HepG2 (cell line): Measurements from ENCODE around the gene SYT7. TPM values are rescaled to one million over a fixed set of nuclear protein-coding genes. Genes with fewer than 3 reads are reported as not detected.

Experiments
- ATAC-seq: fragments of 200-7000 bp; cut with Tn5 transposase; 3 replicates; pipeline ENCODE4 v1.9.1; 2020; ENCODE audit warnings: mild to moderate bottlenecking, moderate library complexity
- BruUV-seq: library from RNA; stranded (reverse); fragments of 400-500 nt; replicated peaks from 2 replicates; lab custom pipeline; 2021; lab: Mats Ljungman, UMichigan
- CTCF ChIA-PET: fragments of 300-600 bp; formaldehyde crosslinking; extraction: SDS; loops from one replicate; lab custom pipeline; 2021; ENCODE audit warnings: low total read pairs, inconsistent platforms, low intra/inter-chr PET ratio; lab: Yijun Ruan, JAX
- POLR2A ChIA-PET: fragments of 350-600 bp; sonication (Branson Sonifier 250); formaldehyde crosslinking; loops from one replicate; lab custom pipeline; 2020; ENCODE audit warnings: antibody characterized with exemption, inconsistent platforms; lab: Yijun Ruan, JAX
- DNase-seq: peaks from one replicate; pipeline ENCODE4 v3.0.0-alpha.2; 2015; ENCODE audit warnings: low spot score
- FAIRE-seq: peaks from 3 replicates; lab custom pipeline; 2011; peaks lifted over from hg19 to GRCh38; lab: Jason Lieb, UNC
- H2AFZ ChIP-seq: one replicate; pipeline ENCODE4 v1.6.1; 2011; ENCODE audit warnings: low read length, inconsistent platforms
- H3K27ac ChIP-seq: fragments of 300-600 bp; 3 replicates; pipeline ENCODE4 v1.8.0; 2011; ENCODE audit warnings: mixed run types, mild to moderate bottlenecking, mixed read lengths, low read length, inconsistent platforms; ENCODE audit not compliant: insufficient read depth; ENCODE audit errors: extremely low read length
- H3K27me3 ChIP-seq, 2 experiments: fragments of 200-600 bp in 1 of 2; 2 replicates in 1 of 2; 3 replicates in 1 of 2; pipeline versions ENCODE4 v1.6.0 to v1.8.0; 2011; ENCODE audit warnings: low read length in 2 of 2, mild to moderate bottlenecking in 2 of 2, moderate library complexity in 2 of 2, inconsistent platforms in 1 of 2; ENCODE audit not compliant: insufficient read depth in 2 of 2, control insufficient read depth in 1 of 2
- H3K36me3 ChIP-seq, 2 experiments: fragments of 200-600 bp in 1 of 2; replicated peaks in 1 of 2; 2 replicates in 1 of 2; 3 replicates in 1 of 2; pipeline versions ENCODE4 v1.5.1 to v1.8.0; 2011; ENCODE audit warnings: low read length in 2 of 2, inconsistent platforms in 1 of 2; ENCODE audit not compliant: insufficient read depth in 2 of 2, control insufficient read depth in 1 of 2
- H3K4me1 ChIP-seq: 2 replicates; pipeline ENCODE4 v1.5.1; 2012; ENCODE audit warnings: low read length, inconsistent platforms; ENCODE audit not compliant: insufficient read depth
- H3K4me2 ChIP-seq: 2 replicates; pipeline ENCODE4 v1.6.0; 2011; ENCODE audit warnings: low read depth, low read length, inconsistent platforms
- H3K4me3 ChIP-seq, 3 experiments: fragments of 200-600 bp in 1 of 3; sonication (generic), shearing (Covaris generic) in 1 of 3; replicated peaks in 1 of 3; 2 replicates each; pipeline ENCODE4 v1.5.1; 2011 to 2016; ENCODE audit warnings: low read length in 3 of 3, inconsistent platforms in 2 of 3, low read depth in 2 of 3, mild to moderate bottlenecking in 2 of 3, control low read depth in 1 of 3, mixed read lengths in 1 of 3; ENCODE audit not compliant: insufficient read depth in 1 of 3
- H3K79me2 ChIP-seq: one replicate; pipeline ENCODE4 v1.6.1; 2011; ENCODE audit warnings: low read length, inconsistent platforms; ENCODE audit not compliant: insufficient read depth
- H3K9ac ChIP-seq: 2 replicates; pipeline ENCODE4 v1.6.0; 2011; ENCODE audit warnings: mild to moderate bottlenecking, low read depth, low read length, inconsistent platforms; ENCODE audit not compliant: insufficient read depth
- H3K9me3 ChIP-seq: 2 replicates; pipeline ENCODE4 v1.5.1; 2012; ENCODE audit warnings: mild to moderate bottlenecking, low read length
- H4K20me1 ChIP-seq: 2 replicates; pipeline ENCODE4 v1.6.0; 2011; ENCODE audit warnings: inconsistent platforms, mild to moderate bottlenecking, low read length, moderate library complexity; ENCODE audit not compliant: insufficient read depth
- BRF2 ChIP-seq: sonication (generic); formaldehyde crosslinking; IDR thresholded peaks from 2 replicates; pipeline ENCODE4 v1.8.1; 2022; ENCODE audit warnings: mild to moderate bottlenecking, missing genetic modification reagents
- HHEX ChIP-seq: IDR thresholded peaks from 2 replicates; pipeline ENCODE4 v1.6.1; 2016; ENCODE audit warnings: control low read depth
- NONO ChIP-seq, 2 experiments: fragments of 450-650 bp in 1 of 2; sonication (generic) in 1 of 2; formaldehyde crosslinking in 1 of 2; IDR thresholded peaks in 1 of 2; conservative IDR thresholded peaks in 1 of 2; 2 replicates each; pipeline versions ENCODE4 v1.6.1 to v1.8.0; 2017 to 2022; ENCODE audit warnings: mild to moderate bottlenecking in 1 of 2, missing genetic modification reagents in 1 of 2, moderate library complexity in 1 of 2
- SETDB1 ChIP-seq: sonication (generic); formaldehyde crosslinking; IDR thresholded peaks from 2 replicates; pipeline ENCODE4 v1.5.1; 2020; ENCODE audit warnings: missing genetic modification reagents, mild to moderate bottlenecking, borderline replicate concordance
- ZBTB21 ChIP-seq: sonication (generic); formaldehyde crosslinking; IDR thresholded peaks from 2 replicates; pipeline ENCODE4 v1.4.0; 2020; ENCODE audit warnings: missing genetic modification reagents
- ZC3H4 ChIP-seq: sonication (generic); formaldehyde crosslinking; IDR thresholded peaks from 2 replicates; pipeline ENCODE4 v1.4.0; 2020; ENCODE audit warnings: missing genetic modification reagents, borderline replicate concordance
- ZNF326 ChIP-seq: sonication (generic); formaldehyde crosslinking; IDR thresholded peaks from 2 replicates; pipeline ENCODE4 v1.4.0; 2020; ENCODE audit warnings: missing genetic modification reagents, borderline replicate concordance
- ZNF367 ChIP-seq: sonication (generic); formaldehyde crosslinking; IDR thresholded peaks from 2 replicates; pipeline ENCODE4 v1.4.0; 2020; ENCODE audit warnings: missing genetic modification reagents, borderline replicate concordance
- ZNF7 ChIP-seq: IDR thresholded peaks from 2 replicates; pipeline ENCODE4 v1.6.1; 2016; ENCODE audit warnings: missing biosample characterization, missing genetic modification reagents
- ZNF790 ChIP-seq: sonication (generic); formaldehyde crosslinking; IDR thresholded peaks from 2 replicates; pipeline ENCODE4 v1.8.0; 2022; ENCODE audit warnings: missing genetic modification reagents, mild to moderate bottlenecking, borderline replicate concordance
- ZNF83 ChIP-seq: sonication (generic); formaldehyde crosslinking; IDR thresholded peaks from 2 replicates; pipeline ENCODE4 v1.4.0; 2020; ENCODE audit warnings: missing genetic modification reagents, mild to moderate bottlenecking, borderline replicate concordance
- WGBS: methylation state at CpG from one replicate; pipeline ENCODE4 v1.1.6; 2017; ENCODE audit warnings: low lambda C conversion rate; 5-methylcytosine and 5-hydroxymethylcytosine counted together
- in situ Hi-C: cut with HindIII; loops from 2 replicates; pipeline ENCODE4 v1.10.0; 2017; ENCODE audit warnings: low pct_unique_long_range_greater_than_20kb; ENCODE audit not compliant: extremely low pct_ligation_motif_present
- intact Hi-C: fragments of 100-400 bp; cut with micrococcal nuclease; formaldehyde crosslinking; loops from one replicate; pipeline ENCODE4 v1.10.0; 2022; ENCODE audit not compliant: unreplicated experiment
- polyA plus RNA-seq, 8 experiments: library from polyadenylated mRNA; depleted of rRNA in 3 of 8; stranded (reverse) in 7 of 8; unstranded in 1 of 8; fragments of >200 nt; fragmentation: Illumina TruSeq in 4 of 8; extraction: Trizol in 4 of 8; gene quantifications; 2 replicates each; pipeline versions ENCODE4 v1.2.1 to v1.2.3, GENCODE V29; 2011 to 2016; ENCODE audit warnings: low read depth in 4 of 8, missing spikeins in 1 of 8, mixed read lengths in 1 of 8; ENCODE audit not compliant: insufficient read depth in 1 of 8
- total RNA-seq, 5 experiments: library from RNA; depleted of rRNA; stranded (reverse); fragments of >200 nt; fragmentation: Illumina TruSeq; extraction: Trizol; gene quantifications; 2 replicates each; pipeline ENCODE4 v1.2.3, GENCODE V29; 2016; ENCODE audit warnings: low read depth in 1 of 5

The SYT7 gene
- total and polyA plus RNA-seq, 2 of the 13 experiments (the other 11 are each of a cell fraction or from before 2014, with no cell fraction given) = 1.4 to 4.4 TPM

DNA sequence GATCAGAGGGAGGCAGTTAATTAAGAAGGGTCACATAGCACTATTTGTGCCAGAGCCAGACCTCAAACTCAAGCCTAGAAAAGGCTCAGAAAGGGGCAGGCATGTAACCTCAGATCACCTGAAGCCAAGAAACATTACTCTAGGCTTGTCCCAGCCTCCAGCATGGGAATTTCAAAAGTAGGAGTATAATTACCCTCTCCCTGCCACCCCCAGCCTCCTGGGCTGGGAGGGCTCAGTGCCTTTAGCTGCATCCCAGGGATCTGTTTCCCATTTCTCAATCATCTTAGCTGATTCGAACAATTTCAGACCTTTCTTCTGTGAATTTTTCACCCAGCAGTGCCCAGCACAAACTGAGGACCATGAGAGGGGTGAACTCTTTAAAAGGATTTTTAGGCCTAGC lies 105.4 kb downstream of the SYT7 start:
- H3K36me3 ChIP-seq = no peaks in the 10 kb centered on the region
- POLR2A ChIA-PET = no interaction called here
- ATAC-seq (no peak), DNase-seq (no peak)
- no peaks in the 10 kb centered on the region for H4K20me1 ChIP-seq
- H3K27me3 ChIP-seq = peaks cover 0 to 3% of the 10 kb centered on the region in 2 experiments; a peak in 1 of 5 replicates
- H3K4me1 ChIP-seq = peaks cover 11% of the 10 kb centered on the region
- H3K79me2 ChIP-seq = no peaks in the 10 kb centered on the region
- in situ Hi-C loops = loop anchor here (5.0 kb wide), 2 partner anchors 42 to 162 kb away; no protein-coding TSS in a partner anchor
- no peaks in the 10 kb centered on the region for H3K9me3 ChIP-seq
- CTCF ChIA-PET = interaction anchor here (5.8 kb wide), 1 partner anchor 40 kb away, joined by 87 read pairs; no protein-coding TSS in a partner anchor
- no peak overlapping the region for H2AFZ ChIP-seq
- no peak overlapping the region for H3K4me3 ChIP-seq
- intact Hi-C loops = no loop called here
- 82% methylated on average over 1 of the region's 1 CpG for WGBS
- no peak for TF ChIP-seq SETDB1 (CRISPR knock-in tag)
- TF ChIP-seq ZNF326 = no peak
- TF ChIP-seq HHEX = no peak
- TF ChIP-seq, all 625 proteins: peak for 0
- Histone ChIP-seq H3K4me2 (no peak overlapping the region), H3K27ac (no peak overlapping the region), H3K9ac (no peak overlapping the region)
- no peak for FAIRE-seq
- BruUV-seq = no TSS peak

GRCh38 chr11:61474013-61474643 lies 106.7 kb downstream of the SYT7 start:
- H2AFZ ChIP-seq = no peak overlapping the region
- TF ChIP-seq ZNF7 (CRISPR knock-in tag) (no peak), ZNF790 (CRISPR knock-in tag) (no peak), ZNF367 (CRISPR knock-in tag) (no peak), NONO (IDR thresholded peaks at IDR 0.05) (no peak), NONO (CRISPR knock-in tag; conservative IDR thresholded peaks at IDR 0.05) (no peak), ZC3H4 (CRISPR knock-in tag) (no peak), ZNF83 (CRISPR knock-in tag) (no peak), ZBTB21 (CRISPR knock-in tag) (no peak), BRF2 (no peak)
- TF ChIP-seq, all 625 proteins: peak for 0
- ATAC-seq = no peak
- CTCF ChIA-PET = no interaction called here
- DNase-seq = no peak
- in situ Hi-C loops (no loop called here), intact Hi-C loops (no loop called here)
- H3K9ac ChIP-seq = no peak overlapping the region
- POLR2A ChIA-PET = no interaction called here
- H3K79me2 ChIP-seq = no peaks in the 10 kb centered on the region
- H3K9me3 ChIP-seq = no peaks in the 10 kb centered on the region
- H3K4me2 ChIP-seq = no peak overlapping the region
- H3K27ac ChIP-seq = no peak overlapping the region
- peaks cover 11% of the 10 kb centered on the region for H3K4me1 ChIP-seq
- H4K20me1 ChIP-seq = no peaks in the 10 kb centered on the region
- no peaks in the 10 kb centered on the region for H3K36me3 ChIP-seq
- 97% methylated on average over 6 of the region's 6 CpGs for WGBS
- no peak overlapping the region for H3K4me3 ChIP-seq
- no TSS peak for BruUV-seq
- FAIRE-seq = no peak
- H3K27me3 ChIP-seq = no peaks in the 10 kb centered on the region
